Fibroblast of skin of scalp (primary cell): ENCODE data around the gene GMPR2.
A peak's percentile ranks its signal among the peaks of the same experiment; 100 is the strongest.
"Not testable (repeated sequence)": the region's sequence is repeated elsewhere in the genome, so short reads cannot be mapped to it uniquely, and the experiment has no call there.

Experiments used
- DNase-seq: peaks from one replicate; pipeline ENCODE4 v3.0.0-alpha.2; 2013

The GMPR2 gene

DNA sequence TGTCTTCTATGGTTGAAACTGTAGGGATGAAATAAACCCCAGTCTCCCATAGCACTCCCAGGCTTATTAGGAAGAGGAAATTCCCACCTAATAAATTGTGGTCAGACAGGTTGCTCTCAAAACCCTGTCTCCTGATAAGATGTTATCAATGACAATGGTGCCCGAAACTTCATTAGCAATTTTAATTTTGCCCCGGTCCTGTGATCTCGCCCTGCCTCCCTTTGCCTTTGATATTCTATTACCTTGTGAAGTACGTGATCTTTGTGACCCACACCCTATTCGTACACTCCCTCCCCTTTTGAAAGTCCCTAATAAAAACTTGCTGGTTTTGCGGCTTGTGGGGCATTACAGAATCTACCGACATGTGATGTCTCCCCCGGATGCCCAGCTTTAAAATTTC, 30.2 kb upstream of the GMPR2 start:
- not testable (repeated sequence) for DNase-seq

GRCh38 chr14:24203249-24203886, 29.4 kb upstream of the GMPR2 start:
- not testable (repeated sequence) for DNase-seq

GRCh38 chr14:24204163-24205146, 28.3 kb upstream of the GMPR2 start:
- DNase-seq, result no peak

DNA sequence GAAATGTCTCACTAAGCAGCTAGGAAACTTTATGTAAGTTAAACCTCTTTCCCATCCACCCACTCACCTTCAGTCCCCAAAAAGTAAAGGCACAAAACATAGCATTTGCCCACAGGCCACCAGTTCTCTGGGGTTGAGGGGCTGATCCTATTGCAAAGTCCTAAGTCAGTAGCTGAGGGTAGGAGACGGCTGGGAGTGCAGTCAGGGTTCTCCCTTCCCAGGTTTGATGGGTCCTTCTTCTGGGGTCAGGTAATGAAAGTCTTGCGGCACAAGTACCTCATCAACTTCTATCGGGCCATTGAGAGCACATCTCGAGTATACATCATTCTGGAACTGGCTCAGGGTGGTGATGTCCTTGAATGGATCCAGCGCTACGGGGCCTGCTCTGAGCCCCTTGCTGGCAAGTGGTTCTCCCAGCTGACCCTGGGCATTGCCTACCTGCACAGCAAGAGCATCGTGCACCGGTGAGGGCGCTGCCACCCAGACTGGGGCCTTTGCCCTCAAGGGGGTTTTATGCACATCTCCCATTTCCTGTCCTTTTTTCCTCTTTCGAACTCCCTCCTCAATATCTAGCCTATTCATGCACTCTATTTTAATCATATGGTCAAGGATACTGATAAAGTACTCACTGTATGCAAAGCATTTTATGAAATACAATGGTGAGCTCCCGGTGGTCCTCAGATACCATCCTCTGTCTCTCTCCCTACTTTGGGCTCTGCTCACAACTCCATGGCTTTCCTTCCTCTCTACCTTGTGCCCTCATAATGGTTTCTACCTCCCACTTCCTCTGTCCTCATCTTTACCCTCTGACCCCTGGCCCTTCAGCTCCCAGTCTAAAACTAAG, 26.2 kb upstream of the GMPR2 start:
- no peak for DNase-seq

GRCh38 chr14:24207104-24207551, 25.6 kb upstream of the GMPR2 start:
- no peak for DNase-seq

GRCh38 chr14:24207625-24208024, 25.1 kb upstream of the GMPR2 start:
- no peak for DNase-seq

DNA sequence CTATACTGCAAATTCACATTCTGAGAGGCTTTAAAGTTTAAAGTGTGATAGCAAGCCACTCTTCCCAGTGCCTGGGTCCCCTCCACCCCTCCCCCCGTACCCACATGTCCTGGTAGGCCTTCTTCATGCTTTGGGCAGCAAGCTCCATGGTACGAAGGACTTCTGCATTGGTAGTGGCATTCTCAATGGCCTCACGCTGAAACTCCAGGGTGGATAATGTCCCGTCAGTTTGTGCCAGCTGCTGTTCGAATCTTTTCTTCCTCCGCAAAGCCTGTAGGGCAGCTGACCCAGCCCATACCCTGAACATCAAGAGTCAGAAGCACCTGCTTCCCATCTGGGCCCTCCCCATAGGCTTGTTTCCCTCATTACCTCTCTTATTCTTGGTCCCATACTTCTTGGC, 21.4 kb upstream of the GMPR2 start:
- DNase-seq, result no peak

DNA sequence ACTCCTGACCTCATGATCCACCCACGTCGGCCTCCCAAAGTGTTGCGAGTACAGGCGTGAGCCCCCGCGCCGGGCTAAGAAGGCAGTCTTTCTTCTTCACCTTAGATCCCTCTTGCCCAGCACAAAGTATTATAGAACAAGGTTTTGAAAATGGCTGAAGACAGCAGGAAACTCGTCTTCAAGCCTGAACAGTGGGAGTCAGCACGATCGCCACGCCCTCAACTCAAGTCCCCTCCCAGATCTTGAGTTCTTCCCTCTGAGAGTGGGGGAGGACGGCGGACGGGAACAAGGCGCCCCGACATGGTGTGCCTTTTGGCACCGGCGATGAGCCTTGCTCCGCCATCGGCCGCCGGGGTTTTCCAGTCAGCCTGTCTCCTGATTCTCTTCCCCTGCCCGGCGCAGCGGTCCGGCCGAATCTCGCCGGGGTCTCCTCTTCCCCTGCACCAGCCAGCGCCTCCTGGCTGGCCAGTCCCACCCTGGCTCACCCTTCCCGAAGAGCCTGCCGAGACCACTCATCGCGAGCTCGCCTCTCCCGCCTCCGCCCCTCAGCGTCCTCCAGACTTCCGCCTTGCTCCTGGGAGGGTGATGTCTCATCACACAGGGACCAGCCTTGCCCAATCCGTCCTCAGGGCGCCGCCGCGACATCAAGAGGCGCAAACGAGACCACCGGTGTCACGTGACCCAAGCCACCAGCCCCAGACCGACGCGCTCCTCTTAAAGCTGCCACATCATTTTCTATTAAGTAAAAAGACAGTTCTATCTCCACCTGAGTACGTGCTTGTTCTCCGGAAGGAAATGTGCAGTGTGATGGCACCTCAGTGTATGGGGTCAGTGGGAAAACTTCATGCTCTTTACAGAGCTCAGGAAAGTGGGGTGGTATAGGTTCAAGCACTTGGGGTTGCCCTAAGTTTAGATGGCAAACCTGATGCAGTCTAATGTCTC, 19.5 kb upstream of the GMPR2 start, which contains the start of gene CHMP4A:
Gene CHMP4A (minus strand): TSS at position 565 of the 942 bp plus-strand sequence. CDS start 49 bp downstream, at position 516.
- peak; percentile 99 for DNase-seq

- DNase-seq, result no peak
These were observed 18.7 kb upstream of the GMPR2 start for GRCh38 chr14:24213866-24214662.

GRCh38 chr14:24215495-24216344, 17.0 kb upstream of the GMPR2 start, which contains the start of gene MDP1:
MDP1 (minus strand) TSS chr14:24216066; CDS start chr14:24215955, 111 bp downstream.
- DNase-seq, result peak; percentile 87

DNA sequence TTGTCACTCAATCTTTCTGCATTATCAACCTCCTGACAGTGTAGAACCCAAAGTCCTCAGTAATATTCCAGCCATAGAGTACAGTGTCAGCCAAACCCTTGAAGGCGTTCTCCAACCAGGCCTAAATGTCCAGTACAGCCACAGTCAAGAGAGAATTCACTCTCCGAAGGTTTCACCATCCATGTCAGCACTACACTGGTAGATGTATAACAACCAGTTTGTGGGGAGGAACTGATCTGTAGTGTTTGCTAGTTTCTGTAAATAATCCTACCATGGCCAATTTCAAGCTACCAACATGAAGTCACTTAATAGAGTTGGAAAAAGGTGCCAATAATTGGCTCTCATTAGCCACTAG, 16.4 kb upstream of the GMPR2 start:
- no peak for DNase-seq

DNA sequence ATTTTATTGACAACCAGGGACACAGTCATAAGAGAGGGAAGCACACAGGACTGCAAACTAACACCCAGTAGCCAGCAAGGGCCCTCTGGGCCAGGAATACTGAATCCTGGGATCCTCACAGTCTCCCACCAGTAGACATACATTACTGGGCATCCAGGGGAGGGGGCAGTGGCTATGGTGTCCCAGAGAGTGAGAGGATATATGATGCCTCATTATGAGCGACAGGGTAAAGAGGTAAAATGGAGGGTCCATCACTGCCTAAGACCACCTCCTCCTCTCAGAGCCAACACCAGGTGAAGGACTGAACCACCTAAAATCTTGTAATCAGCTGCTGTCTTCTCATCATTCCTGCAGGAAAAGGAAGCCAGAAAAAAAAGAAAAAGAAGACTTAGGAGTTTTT, 15.9 kb upstream of the GMPR2 start:
- DNase-seq, result not testable (repeated sequence)

GRCh38 chr14:24219080-24219479, 13.6 kb upstream of the GMPR2 start:
- DNase-seq, result no peak

DNA sequence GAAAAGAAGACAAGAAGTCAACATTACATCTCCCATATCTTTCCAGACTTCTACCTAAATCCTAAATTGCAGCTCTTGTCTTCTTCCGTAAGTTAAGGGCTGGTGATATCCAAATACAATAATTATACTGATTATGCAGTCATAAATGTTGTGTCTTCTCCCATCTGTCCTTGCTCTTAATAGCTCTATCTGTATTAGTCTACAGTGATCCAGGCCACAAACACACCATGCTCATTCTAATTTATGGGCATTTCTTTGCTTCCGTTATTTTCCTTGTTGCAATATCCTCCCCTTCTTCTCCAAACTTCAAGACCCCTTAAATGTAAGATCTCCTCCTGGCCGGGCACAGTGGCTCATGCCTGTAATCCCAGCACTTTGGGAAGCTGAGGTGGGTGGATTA, 13.2 kb upstream of the GMPR2 start:
- no peak for DNase-seq

- DNase-seq, result not testable (repeated sequence)
These were observed 9.7 kb upstream of the GMPR2 start for GRCh38 chr14:24222987-24223386.

- peak; percentile 82 for DNase-seq
These were observed 8.1 kb upstream of the GMPR2 start for GRCh38 chr14:24224618-24225071.

DNA sequence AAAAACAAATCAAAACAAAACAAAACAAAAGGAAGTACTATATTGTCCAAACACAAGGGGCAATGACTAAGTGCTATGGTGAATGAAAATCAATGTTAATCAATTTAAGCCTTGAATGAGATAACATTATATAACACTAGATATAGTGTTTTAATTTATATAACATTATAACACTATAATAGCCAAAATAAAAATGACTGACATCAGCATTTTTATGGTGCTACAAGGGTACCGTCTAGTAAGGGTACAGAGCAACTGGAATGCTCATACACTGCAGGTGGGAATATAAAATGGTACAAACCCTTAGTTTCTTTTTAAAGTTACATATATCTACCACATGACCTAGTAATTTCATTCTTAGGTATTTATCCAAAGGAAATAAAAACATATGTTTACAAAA, 6.3 kb upstream of the GMPR2 start:
- DNase-seq, result no peak

- no peak for DNase-seq
These were observed 3.8 kb upstream of the GMPR2 start for GRCh38 chr14:24228902-24229301.
